HG03442 (cell line): ENCODE results near the gene MTIF2.
"Not testable (repeated sequence)": the region's sequence is repeated elsewhere in the genome, so short reads cannot be mapped to it uniquely, and the experiment has no call there.

Source experiments
- ATAC-seq: cut with Tn5 transposase; IDR thresholded peaks from one replicate; pipeline ENCODE4 v1.9.1; 2021; ENCODE audit warnings: mild to moderate bottlenecking, moderate library complexity; ENCODE audit not compliant: unreplicated experiment

The MTIF2 gene

GRCh38 chr2:55200416-55200815 lies 68.6 kb downstream of the MTIF2 start:
- ATAC-seq = no peak

- ATAC-seq = no peak
Measured at GRCh38 chr2:55196526-55196925, 72.5 kb downstream of the MTIF2 start.

- not testable (repeated sequence) for ATAC-seq
Measured at GRCh38 chr2:55191888-55192287, 77.1 kb downstream of the MTIF2 start.

- ATAC-seq = not testable (repeated sequence)
Measured at GRCh38 chr2:55186837-55187236, 82.2 kb downstream of the MTIF2 start.
